ENCODE data around the gene STPG3.

Gene STPG3

DNA sequence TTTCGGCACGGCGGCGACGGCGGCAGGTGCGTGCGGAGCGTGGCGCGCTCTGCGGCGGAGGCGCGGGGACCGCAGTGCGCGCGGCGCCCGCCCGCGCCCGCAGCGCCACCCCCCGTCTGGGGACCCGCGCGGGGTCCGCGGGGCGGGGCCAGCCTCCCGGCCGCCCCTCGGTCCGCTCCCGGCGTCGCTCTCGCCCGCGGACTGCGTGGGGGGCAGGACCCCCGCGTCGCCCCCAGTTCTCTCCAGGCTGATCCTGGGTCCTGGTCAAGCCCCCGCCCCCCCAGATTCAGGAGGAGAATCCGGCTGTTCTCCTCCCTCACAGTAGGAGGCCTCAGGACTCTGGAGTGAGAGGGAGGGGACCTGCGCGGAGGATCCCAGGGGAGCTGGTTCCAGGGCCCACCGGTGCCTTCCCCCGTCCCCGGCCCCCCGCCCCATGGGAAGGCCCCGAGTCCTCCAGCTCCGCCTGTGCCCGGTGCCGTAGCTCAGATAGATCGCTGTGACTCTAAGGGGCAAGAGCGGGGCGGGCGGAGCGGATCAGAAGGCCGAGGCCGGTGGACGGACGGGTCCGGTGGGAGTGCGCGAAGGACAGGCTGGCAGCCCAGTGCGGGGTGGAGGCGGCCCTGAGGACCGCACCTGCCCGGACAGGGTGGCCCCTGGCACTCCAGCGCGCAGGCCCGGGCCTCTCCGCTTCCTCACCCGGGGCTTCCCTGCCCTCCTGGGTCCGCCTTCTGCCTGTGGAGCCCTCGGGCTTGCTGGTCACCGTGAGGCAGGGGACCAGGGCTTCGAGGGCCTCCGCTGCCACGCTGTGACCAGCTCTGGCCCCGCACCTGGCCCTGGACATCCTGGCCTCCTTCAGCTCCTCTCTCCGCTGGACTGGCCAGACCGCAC, 28.7 kb upstream of the STPG3 start, which contains the start of gene RNF208:
RNF208 (minus strand) TSS at position 51 of the 888 bp plus-strand sequence. CDS start 1,028 bp downstream, outside the sequence.
- no peak for DNase-seq

DNA sequence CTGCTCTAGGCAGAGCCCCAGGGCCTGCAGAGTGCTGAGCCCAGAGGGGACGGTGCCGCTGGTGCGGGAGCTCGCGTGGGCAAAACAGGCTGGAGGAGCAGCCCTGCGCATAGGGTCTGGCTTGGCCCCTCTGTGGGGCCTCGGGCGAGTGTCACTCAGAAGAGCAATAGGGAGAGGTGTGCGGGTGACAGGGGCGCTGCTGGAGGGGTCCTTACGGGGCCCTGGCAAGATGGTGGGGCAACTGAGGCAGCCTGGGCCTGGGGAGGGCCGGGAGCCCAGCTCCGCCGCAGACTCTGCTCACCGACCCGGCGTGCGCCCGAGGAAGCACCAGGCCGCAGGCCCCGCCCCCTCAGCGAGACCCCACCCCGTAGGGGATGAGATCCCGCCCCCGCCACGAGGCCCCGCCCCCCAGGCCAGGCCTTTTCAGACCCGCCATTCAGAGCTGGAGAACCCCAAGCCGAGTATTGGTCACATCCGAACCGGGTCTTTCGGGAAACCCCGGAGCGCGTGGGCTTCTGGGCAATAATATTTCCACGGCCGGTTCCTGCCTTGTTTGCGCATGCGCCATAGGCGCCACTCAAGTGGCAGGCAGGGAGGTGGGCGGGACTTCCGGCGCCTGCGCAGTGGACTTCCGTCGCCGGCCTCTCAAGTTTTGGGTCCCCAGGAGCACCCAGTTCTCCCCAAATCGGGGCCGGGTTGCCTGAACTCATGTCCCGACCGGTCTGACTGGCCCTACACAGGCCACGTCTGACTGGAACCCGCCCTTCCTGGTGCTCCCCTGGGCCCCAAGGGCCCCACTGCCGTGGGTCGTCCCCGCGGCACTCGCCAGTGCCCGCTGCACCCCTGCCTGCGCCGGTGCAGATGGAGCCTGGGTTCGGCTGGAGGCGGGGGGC, 27.8 kb upstream of the STPG3 start:
- peak; percentile 98 for DNase-seq

DNA sequence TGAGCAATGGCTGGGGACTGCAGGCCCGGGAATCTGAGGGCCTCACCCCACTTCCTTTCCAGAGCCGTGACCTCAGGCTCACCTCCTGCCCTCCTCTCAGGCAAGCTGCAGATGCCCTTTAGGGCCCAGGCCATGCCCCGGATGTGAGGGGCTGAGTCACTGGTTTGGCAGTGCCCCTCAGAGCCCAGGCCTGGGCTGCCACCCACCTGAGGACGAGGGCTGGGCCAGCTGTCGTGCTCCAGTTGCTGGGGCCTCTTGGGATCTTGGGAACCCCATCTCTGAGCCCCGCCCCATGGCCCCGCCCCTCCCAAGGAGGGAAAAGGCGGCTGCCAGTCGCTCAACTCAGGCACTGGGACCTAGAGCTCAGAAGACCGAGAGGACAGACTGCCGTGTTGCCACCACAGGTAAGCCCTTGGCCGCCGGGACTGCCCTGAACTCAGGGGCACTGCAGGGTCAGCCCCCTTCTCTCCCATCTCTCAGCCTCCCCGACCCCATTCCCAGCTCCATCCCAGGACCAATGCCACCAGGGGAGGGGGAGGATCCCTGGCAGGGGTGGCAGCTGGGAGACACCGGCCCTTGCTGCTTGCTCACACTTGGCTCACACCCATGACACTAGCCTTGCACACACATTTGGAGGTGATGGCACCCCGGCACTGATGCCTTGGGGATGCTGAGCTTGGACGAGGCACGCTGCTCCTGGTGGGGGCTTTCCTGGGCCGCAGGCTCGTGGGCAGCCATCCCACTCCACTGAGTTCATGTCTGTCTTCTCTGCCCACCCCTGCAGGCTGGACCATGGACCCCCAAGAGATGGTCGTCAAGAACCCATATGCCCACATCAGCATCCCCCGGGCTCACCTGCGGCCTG, 26.0 kb upstream of the STPG3 start, which contains the start of gene CYSRT1:
CYSRT1 (plus strand) TSS at position 345 of the 865 bp plus-strand sequence; CDS start at position 793, 448 bp downstream.
- no peak for DNase-seq

GRCh38 chr9:137225699-137226331, 25.3 kb upstream of the STPG3 start:
- no peak for DNase-seq

DNA sequence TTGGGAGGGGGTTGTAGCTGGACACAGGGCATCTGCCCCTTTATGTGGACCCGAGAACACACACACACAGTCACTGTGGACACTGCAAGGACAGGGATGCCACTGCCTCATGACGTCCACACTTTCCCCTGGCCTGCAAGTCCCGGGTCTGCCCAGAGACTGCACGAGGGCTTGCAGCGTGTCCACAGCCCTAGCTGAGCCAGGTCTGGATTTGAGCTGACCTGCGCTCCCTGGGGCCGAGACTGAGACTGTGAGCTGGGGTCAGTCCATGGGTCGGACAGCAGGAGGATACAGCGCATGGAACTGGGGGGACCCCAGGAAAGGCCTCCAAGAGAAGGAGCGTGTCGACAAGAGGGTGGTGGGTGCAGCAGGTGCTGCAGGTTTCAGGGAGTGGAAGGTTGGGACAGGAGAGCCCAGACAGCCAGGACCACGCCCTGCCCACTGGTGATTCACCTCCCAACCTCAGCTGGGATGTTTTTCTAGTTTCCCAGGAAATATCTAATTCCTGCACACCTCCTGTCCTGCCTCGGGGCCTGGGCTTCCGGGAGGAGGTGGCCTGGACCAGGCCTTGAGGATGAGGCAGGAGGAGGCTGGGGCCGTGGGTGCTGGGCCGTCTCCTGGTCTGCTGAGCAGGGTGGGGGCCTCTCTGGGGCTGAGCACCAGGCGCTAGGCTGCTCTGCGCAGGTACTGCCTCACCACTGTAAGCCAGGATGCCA, 24.6 kb upstream of the STPG3 start:
- no peak for DNase-seq

- DNase-seq: peak; percentile 80
Observed at GRCh38 chr9:137227054-137227852, 23.8 kb upstream of the STPG3 start, which contains the start of gene RNF224. Gene RNF224, plus strand, starts transcription at chr9:137227502. Its CDS starts 834 bp downstream, at chr9:137228336.

DNA sequence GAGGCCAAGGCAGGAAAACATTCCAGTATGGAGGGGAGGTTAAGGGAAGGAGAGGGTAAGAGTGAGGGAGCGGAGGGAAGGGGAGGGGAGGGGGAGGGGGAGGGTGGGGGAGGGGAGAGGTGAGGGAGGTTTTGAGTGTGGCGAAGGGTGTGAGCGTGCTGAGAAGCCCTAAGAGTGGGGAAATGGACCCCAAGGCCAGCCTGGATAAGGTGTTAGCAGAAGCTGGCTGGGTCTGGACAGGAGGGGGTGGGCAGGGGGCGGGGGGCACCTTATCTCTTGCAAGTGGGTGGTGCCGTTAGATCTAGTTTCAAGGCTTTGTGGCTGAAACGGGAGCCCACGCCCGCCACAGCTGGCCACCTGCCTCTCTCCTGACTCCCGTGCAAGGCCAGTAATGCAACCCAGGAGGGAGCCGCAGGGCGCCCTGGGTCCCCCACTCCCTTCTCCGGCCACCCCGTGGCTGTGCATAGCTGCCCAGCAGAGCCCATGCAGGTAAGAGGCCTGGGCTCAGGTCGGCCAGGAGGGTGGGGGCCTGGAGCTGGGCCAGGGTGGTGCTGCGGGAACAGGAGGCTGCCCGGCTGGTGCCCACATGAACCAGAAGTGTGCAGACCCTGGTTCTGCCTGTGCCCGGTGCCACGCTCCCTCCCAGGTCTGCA, 23.1 kb upstream of the STPG3 start:
- DNase-seq: no peak

DNA sequence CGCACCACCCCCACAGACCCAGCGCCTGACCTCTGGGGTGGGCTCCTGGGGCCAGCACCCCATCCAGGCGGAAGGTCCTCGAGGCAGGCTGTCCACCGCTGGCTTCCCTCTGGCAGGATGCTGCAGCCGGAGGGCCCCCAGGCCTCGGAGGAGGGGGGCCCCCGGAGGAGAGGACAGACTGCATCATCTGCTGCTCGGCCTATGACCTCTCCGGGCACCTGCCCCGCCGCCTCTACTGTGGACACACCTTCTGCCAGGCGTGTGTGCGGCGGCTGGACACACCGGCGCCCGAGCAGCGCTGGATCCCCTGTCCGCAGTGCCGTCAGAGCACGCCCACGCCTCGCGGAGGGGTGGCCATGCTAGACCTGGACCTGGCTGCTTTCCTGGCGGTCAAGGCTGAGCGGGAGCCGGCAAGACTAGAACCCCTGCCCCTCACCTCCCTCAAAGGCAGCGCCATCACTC, 22.5 kb upstream of the STPG3 start:
- DNase-seq: no peak

DNA sequence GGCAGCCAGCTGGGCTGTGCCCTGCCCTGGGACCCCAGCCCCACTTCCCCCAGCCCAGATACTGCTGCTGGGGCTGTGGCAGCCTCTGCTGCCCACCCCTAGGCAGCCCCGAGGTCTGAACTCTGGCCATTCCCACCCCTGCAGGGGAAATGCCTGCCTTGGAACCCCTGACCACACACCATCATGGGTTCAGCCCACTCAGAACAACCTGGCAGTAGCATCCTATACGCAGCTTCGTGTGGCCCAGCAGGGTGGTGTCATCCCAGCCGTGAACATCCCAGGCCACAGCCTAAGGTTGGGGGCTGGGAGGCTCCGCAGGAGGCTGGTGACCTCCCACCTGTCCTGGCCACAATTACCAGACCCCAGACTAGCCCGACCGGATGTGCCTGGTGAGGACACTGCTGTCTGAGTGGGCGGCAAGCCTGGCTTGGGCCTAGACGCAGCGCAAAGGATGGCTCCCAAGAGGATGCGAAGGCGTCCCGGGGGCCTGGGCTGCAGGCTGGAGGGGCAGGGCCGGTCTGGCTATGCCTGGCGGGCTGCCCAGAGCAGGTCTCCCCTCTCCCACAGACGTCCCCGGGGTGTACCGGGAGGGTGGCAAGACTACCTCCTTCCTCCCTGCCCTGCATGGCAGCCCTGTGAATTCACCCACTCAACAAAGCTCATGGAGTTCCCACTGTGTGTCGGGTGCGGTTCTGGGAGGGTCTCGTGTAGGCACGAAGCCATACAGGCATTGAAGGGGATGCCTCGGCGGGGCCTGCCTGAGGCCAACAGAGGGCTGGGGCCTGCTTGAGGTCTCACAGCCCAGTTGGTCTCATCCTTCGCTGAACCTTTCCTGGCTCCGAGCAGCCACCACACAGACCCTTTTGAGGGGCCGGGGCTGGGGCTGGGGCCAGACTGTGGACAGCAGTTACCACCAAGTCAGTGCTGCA, 21.9 kb upstream of the STPG3 start:
- no peak for DNase-seq

DNA sequence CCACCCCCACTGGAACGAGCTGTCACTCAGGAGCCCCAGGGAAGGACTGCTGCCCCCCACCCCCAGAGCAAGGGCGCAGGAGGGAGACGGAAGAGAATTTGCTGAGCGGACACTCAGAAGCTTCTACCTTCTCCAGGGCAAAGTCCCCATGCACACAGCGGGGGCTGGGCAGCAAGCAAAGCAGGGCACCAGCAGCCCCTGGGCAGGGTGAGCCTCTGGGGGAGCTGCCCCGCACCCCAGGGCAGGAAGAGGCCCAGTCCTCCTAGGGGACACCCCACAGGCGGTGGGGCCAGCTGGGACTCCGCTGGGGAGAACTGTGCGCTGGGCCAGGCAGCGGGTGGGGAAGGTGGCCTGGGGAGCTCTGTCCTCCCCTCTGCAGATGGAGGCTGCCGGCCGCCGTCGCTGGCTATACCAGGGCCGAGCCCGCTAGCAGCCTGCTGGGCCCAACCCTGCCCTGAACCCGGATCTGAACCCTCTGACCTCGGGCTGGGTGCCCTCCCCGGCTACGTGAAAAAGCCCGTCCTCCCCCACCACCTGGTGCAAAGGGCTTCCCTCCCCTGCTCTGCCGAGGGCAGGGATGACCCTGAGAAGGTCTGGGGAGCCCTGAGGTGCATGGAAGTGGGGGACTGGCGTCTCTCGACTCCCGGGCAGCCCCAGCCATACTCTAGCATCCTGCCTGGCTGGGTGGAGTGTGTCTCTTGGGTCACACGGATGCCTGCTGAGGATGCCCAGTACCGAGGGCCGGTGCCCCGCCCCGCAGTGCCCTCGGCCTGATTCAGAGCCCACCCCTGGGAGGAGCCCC, 21.0 kb upstream of the STPG3 start:
- no peak for DNase-seq

- no peak for DNase-seq
Observed at GRCh38 chr9:137230705-137231371, 20.2 kb upstream of the STPG3 start, which contains the start of gene SLC34A3. Gene SLC34A3, plus strand, starts transcription at chr9:137230901. Its CDS starts 802 bp downstream, at chr9:137231703.

DNA sequence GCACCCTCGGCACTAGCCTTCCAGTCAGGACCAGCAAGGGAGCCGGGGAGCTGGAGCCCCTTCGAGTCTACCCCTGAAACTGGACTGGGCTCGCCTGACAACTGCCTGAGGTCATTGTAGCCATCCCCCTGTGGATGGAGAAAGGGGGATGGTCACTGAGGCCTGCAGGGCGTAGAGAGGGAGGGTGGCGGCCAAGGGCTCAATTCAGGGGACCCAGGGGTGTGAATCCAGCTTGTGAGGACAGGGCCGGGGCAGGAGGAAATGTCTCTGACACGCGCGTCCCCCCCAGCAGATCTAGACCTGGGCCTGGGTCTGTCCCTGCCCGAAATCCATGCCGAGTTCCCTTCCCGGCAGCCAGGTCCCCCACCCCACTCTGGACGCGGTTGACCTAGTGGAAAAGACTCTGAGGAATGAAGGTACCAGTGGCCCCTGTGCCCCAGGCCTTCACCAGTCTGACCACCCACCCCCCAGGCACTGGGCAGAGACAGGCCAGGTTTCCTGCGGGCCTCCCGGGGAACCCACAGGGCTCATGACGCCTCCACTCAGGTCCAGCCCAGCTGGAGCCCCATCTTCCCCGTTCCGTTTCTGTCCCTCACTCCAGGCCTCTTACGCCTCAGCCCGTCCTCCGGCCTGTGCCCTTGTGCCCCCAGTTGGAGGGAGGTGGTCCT, 19.6 kb upstream of the STPG3 start:
- no peak for DNase-seq

- DNase-seq: no peak
Observed at GRCh38 chr9:137232101-137232500, 19.0 kb upstream of the STPG3 start.

DNA sequence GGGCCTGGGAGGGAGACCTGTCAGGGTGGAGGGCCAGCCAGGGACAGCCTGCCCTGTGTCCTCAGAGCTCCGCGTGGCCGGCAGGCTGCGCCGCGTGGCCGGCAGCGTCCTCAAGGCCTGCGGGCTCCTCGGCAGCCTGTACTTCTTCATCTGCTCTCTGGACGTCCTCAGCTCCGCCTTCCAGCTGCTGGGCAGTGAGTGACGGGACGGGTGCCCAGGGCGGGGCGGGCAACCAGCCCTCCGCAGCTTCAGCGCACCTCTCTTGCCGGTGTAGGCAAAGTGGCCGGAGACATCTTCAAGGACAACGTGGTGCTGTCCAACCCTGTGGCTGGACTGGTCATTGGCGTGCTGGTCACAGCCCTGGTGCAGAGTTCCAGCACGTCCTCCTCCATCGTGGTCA, 18.6 kb upstream of the STPG3 start:
- no peak for DNase-seq

DNA sequence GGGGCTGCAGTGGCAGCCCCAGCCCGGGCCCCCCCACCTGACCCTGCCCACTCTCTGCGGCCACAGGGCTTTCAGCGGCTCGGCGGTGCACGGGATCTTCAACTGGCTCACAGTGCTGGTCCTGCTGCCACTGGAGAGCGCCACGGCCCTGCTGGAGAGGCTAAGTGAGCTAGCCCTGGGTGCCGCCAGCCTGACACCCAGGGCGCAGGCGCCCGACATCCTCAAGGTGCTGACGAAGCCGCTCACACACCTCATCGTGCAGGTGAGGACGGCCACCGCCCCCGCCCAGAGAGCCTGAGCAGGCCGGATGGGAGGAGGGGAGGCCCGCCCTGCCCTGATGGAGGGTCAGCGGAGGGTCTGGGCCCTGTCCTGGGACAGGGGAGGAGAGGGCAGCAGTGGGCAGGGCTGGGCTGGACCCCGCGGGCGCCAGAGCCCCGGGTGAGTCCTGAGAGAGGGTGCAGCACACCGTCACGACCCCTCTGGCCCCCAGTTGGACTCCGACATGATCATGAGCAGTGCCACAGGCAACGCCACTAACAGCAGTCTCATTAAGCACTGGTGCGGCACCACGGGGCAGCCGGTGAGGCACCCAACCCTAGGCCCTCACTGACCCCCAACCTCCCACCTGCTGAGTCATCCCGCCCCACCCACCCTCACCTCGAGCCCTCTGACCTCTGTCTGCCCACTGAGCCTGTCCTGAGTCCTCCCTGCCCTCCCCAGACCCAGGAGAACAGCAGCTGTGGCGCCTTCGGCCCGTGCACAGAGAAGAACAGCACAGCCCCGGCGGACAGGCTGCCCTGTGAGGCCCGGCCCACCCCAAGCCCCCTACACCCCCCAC, 17.7 kb upstream of the STPG3 start:
- DNase-seq: no peak

Measured in left hindlimb (tissue), 1 donor.